GM18511 (cell line): ENCODE data around the gene CUL4A.
"Not testable (repeated sequence)": the region's sequence is repeated elsewhere in the genome, so short reads cannot be mapped to it uniquely, and the experiment has no call there.

ENCODE experiments used
- ATAC-seq: cut with Tn5 transposase; IDR thresholded peaks from one replicate; pipeline ENCODE4 v1.9.1; 2021; ENCODE audit warnings: mild to moderate bottlenecking, moderate library complexity; ENCODE audit not compliant: unreplicated experiment

CUL4A gene

DNA sequence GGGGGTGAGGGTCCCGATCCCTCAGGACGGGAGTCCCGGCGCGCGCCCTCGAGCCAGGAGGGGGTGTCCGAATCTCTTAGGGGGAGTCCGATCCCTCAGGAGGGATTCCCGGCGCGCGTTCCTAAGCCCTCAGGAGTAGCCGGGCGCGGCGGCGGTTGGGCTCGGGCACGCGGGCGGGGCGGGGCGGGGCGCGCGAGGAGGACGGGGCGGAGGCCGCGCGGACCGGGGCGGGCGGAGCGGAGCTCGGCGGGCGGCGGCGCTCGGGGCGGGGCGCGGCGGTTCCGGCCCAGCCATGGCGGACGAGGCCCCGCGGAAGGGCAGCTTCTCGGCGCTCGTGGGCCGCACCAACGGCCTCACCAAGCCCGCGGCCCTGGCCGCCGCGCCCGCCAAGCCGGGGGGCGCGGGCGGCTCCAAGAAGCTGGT, at the start of gene CUL4A:
Gene CUL4A, plus strand, starts transcription at position 278 of the 423 bp plus-strand sequence. Its CDS starts 15 bp downstream, at position 293.
- peak; percentile 47 for ATAC-seq

DNA sequence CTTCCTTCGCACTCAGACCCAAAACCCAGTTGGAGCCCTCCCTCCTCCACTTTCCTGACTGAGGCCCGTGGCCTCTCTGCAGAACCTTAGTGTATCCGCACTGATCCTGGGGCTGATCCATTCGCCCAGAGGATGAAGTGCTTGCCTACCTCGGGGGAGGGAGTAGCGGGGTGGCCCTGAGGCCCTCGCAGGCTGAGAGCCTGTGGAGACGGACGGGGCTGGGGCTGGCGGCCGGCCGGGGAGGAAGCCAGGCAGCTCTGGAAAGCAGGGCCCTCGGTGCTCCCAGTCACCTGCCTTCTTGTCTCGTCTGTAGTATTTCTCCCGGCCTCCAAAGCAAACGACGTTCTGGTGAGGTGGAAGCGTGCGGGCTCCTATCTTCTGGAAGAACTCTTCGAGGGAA, 49.7 kb upstream of the CUL4A start:
- no peak for ATAC-seq

DNA sequence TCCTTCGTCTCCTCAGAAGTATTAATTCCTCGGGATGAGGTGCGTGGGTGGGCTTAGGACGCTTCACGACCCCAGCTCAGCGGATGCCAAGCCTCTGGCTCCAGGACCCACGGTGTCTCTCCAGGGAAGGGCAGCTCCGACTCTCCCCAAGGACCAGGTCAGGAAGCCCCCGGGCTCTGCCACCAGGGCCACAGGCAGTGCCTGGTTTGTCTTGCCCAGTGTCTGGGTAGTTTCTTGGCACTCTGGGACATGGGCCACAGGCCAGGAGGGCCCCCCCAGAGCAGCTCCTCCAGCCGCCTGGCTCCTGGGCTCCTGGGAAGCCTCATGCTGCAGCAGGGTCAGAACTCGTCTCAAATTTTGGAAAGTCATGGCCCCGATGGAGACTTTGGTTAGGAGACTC, 48.4 kb upstream of the CUL4A start:
- no peak for ATAC-seq

DNA sequence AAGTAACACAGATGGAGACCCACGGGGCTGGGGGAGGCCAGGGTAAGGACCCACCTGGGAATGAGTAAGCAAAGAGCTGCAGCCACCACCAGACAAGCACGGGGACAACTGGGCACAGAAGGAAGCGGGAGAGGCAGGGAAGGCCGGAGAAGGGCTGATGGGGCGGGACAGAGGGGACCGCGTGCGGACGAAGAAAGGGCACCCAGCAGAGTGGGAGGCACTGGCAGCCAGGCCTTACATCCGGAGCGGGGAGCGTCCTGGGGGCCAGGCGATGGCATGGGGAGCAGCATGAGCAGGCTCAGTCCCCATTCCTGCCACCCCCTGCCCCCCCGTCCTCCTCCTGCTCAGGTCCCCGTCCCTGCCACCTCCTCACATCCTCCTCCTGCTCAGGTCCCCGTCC, 48.0 kb upstream of the CUL4A start:
- no peak for ATAC-seq

DNA sequence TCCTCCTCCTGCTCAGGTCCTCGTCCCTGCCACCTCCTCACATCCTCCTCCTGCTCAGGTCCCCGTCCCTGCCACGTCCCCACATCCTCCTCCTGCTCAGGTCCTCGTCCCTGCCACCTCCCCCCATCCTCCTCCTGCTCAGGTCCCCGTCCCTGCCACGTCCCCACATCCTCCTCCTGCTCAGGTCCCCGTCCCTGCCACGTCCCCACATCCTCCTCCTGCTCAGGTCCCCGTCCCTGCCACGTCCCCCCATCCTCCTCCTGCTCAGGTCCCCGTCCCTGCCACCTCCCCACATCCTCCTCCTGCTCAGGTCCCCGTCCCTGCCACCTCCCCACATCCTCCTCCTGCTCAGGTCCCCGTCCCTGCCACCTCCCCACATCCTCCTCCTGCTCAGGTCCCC, 47.4 kb upstream of the CUL4A start:
- not testable (repeated sequence) for ATAC-seq

DNA sequence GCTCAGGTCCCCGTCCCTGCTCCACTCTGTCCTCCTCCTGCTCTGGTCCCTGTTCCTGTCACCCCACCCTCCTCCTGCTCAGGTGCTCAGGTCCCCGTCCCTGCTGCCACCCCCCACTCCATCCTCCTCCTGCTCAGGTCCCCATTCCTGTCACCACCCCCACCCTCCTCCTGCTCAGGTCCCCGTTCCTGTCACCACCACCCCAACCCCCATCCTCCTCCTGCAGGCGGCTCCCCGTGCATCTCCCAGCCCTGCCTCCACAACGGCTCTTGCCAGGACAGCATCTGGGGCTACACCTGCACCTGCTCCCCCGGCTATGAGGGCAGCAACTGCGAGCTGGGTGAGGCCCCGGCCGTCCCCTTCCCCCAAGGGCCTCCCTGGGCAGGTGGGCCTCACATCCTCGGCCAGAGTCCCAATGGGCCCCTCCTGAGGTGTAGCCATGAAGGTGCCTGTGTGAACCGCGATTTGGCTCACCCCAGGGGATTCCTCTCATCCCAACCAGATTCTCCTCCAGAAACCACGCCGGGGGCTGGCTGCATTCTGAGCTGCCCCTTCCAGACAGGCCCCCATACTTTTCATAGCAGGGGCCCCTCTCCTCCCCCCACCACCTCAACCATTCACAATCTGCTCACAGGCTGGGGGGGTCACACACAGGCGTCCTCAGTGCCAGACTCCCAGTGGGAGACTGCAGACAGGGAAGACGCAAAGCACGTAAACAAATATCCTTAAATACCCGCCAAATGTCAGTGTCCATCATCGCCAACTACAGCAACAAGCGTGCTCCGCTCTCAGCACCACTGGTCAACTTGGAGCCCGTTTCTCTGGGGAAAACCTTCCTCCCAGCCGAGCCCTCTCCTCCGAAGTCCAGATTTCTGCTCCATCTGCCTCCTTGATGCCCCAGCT, 46.4 kb upstream of the CUL4A start:
- ATAC-seq: no peak

DNA sequence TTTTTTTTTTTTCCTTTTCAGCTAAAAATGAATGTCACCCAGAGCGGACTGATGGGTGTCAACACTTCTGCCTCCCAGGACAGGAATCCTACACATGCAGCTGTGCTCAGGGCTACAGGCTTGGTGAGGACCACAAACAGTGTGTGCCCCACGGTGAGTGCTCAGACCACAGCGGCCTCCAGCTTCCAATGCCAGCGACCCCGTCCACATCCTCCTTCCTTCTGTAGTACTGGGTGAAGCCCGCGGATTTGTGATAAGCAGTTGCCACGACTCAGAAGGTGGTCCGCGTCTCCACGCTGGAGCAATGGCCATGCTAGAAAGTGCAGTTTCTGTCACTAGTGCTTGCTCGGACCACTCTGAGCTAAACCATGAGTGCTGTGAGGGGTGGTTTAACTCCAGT, 44.9 kb upstream of the CUL4A start:
- no peak for ATAC-seq

DNA sequence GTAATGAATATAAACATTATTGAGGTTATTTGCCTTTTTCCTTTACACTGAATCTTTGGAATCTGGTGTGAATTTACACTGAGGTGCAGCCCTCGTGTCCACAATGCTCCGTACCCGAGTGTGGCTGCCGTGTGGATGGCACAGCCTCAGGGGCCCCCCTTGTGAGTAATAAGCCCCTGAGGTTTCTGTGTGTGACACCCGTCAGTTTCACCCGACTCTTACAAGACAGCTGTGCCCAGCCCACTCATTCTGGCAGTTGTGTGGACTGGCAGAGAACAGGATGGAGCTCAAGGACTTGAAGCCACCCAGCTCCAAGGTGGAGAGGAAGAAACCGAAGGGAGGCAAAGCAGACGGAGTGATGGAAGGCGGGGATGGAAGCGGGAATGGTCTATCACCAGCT, 43.1 kb upstream of the CUL4A start:
- no peak for ATAC-seq

DNA sequence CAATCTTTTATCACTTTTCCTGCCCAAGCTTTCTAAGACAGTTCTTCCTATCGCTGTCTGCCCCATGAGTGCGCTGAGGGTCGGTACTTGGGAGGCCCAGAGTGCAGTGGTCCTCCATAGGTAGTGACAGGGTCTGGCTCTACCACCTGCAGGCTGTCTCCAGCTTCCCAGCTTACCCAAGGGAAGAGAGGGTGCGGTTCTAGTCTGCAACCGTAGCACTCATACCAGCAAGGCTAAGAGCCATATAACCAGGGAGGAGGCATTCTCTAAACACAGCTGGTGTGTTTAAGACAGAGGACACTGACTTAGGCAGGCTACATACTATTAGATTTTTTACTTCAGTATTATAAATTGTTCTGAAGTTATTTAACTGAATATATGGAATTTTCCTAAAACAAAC, 42.7 kb upstream of the CUL4A start:
- ATAC-seq: no peak

DNA sequence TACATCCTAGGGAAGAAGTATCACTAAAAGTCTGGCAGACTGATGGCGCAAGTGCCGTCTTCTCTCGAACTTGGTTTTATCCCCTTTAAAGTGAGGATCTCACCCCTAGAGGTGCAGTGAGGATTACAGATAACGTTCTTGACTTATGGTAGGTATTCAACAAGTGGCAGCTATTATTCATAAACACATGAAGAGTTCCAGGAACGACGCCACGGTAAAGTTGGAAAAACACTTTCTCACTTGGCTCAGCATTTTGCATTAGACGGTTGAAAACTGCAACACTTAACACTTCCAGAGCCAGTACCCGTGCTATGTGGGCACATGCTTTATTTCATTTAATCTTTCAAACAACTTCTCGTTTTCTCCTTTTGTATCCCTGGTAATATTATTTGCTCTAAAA, 42.3 kb upstream of the CUL4A start:
- ATAC-seq: no peak

DNA sequence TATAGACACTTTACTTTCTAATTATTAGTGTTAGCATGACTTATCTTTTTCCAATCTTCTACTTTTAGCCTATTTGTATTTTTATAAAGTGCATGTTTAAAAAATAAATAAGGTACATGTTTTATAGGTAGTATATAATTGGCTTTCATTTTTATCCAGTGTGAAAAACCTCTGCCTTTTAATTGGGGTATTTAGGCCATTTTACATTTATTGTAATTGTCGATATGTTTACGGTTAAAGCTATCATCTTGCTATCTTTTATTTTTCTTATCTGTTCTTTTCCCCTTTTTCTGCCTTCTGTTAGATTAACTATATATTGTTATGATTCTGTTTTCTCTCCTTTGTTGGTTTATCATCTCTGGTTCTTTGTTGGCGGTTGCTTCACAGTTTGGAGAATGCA, 41.8 kb upstream of the CUL4A start:
- no peak for ATAC-seq

DNA sequence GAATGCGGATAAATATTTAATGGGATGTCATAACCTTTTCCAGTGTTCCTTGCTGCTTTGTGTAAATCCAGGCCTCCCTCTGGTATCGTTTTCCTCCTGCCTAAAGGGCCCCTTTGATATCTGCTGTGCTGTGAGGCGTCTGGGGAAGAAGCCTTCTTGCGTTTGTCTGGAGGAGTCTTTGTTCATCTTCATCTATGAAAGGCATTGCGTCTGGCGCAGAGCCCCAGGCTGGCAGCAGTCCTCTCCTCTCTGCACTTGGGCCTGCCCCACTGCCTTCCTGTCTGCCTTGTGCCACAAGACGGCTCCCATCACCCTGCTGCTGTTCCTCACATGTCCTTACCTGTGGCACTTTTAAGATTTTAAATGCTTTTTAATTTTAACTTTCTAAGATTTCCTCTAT, 41.2 kb upstream of the CUL4A start:
- ATAC-seq: no peak

DNA sequence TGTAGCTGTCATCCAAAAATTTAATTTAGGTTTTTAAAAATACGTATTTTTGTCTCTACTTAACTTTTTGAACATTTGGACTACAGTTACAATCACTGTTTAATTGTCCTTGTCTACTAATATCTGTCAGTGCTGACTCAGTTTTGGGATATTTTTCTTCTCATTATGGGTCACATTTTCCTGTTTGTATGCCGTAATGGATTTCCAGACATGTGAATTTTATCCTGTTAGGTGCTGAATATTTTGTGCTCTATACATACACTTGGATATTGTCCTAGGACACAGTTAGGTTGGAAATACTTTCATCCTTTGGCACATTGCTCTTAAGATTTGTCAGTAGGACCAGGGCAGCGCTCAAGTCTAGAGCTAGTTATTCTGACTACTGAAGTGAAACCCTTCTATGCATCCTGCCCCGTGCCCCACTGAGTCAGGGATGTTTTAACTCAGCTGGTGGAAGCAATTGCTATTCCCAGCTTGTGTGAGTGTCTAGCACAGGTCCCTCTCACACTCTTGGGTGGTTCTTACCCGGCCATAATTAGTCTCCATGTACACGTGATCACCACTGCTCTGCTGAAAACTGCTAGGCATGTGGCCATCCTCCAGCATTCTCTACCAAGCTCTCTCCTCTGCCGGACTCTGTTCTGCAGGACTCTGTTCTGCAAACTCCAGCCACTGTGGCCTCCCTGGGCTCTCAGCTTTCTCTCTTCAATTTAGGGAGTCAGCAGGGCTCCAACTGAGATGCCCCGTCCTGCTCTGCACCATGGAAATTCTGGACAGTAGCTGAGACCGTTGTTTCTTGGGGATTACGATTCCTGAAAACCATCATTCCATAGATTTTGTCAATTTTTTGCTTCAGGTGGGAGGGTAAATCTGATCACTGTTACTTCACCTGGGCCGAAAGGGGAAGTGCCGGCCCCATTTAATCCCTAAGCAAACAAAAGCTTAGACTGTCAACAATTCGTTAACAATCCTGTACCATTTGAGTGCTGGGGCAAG, 39.8 kb upstream of the CUL4A start:
- no peak for ATAC-seq

DNA sequence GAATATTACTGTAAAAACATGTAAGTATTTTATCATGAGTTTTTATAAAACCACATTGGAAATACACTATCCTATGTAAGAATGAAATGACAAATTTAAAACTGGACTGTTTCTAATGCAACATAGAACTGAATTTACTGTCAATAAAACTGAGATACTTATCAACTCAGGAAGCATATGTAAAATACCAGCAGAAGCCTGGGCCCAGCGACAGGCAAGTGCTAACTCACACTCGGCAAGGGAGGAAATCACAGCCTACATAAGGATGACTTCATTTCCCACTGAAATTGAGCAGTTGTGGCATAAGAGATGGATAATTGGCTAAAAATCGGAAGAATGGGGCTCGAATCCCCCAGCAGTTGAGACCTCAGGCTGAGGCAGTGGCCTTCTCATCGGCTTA, 38.9 kb upstream of the CUL4A start:
- no peak for ATAC-seq

DNA sequence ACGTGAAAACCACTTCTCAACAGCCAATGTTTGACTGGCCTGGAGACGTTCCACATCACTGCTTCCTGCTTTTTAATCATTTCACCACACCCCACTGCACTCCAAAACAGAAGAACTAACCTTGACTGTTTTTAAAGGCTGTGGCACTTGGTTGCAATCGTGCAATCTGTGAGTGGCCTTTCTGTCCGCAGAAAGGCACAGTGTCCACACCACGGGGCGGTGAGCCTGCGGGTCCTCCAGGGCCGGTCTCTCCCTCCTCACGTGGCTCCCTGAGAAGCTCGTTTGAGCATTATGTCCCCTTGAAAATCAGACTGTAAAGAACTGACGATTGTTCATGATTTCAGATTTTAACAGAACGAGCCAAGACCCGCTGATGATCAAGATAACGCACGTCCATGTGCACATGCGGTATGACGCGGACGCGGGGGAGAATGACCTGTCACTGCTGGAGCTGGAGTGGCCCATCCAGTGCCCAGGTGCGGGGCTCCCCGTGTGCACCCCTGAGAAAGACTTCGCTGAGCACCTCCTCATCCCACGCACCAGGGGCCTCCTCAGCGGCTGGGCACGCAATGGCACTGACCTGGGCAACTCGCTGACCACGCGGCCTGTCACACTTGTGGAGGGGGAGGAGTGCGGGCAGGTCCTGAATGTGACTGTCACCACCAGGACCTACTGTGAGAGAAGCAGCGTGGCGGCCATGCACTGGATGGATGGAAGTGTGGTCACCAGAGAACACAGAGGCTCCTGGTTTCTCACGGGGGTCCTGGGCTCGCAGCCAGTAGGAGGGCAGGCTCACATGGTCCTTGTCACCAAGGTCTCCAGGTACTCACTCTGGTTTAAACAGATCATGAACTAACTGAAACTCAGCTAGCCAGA, 37.9 kb upstream of the CUL4A start:
- no peak for ATAC-seq

DNA sequence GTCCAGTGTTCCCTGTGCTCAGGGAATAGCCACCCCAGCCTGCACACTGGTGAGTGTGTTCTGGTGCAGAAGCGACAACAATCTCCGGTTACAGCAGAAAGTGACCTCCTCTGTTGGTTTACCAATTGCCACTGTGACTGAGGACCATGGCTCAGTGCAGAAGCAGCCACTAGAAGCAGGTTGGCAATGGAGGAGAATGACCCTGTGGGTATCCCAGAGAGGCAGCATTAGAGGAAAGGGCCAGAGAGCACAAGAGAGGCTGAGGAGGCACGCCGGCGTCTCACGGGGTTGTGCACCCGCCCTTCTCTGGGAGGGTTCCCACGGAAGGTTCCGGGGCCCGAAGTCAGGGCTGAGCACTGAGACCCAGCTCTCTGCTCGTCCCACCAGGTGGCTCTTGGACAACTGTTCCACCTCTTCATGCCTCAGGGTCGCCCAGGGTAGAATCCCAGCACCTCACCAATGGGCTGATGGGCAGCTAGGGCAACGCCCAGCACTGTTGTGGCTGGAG, 36.9 kb upstream of the CUL4A start:
- ATAC-seq: no peak

DNA sequence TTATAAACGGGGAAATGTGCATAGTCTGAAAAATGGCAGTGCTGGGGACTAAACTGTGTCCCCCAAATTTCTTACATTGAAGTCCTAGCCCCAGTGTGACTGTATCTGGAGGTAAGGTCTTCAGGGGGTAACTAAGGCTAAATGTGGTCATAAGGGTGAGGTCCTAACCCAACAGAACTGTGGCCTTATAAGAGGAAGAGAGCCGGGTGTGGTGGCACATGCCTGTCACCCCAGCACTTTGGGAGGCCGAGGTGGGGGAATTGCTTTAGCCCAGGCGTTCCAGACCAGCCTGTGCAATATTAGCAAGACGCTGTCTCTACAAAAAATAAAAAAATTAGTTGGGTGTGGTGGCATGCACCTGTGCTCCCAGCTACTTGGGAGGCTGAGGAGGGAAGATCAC, 33.1 kb upstream of the CUL4A start:
- ATAC-seq: no peak

DNA sequence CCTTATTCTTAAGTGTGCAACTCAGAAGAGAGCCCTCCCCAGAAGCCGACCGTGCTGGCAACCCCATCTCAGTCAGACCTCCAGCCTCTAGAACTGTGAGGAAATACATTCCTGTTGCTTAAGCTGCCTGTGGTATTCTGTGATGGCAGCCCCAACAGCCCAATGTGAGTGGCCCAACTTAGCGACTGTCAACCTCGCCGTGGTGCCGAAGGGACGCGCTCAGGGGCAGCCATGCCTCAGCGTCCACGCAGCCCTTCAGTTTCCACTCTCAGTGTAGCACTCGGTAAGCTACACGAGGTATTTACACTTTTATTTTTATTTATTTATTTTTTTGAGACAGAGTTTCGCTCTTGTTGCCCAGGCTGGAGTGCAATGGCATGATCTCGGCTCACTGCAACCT, 32.6 kb upstream of the CUL4A start:
- ATAC-seq: no peak

DNA sequence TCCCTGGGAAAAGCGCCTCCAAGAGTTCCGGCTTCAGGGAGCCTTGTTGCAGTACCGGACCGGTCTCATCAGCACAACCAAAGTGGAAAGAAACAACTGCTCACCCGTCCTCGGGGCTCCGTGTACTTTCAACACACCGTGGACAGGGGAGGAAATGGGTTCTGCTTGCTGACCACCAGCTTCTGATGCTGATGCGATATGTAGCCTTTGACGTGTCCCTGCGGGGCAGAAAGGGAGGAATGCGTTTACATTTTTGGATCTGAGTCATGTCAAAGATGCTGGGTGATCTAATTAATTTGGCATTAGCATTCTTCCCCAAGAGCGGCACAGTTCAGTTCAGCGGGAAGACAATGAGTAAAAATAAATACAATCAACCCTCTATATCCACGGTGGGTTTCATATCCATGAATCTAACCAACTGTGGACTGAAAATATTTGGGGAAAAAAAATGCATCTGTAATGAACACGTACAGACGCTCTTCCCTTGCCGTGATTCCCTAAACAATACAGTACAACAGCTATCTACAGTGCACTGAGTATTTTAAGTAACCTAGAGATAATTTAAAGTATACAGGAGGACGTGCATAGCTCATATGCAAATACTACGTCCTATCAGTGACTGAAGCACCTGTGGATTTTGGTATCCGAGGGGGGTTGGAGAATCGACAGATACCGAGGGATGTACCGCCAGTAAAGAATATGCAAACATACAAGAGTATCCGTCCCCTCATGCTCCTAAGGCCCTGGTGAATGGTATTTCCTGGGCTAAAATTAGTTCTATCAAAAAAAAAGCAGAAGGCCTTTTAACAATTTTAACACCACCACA, 31.1 kb upstream of the CUL4A start:
- ATAC-seq: no peak

DNA sequence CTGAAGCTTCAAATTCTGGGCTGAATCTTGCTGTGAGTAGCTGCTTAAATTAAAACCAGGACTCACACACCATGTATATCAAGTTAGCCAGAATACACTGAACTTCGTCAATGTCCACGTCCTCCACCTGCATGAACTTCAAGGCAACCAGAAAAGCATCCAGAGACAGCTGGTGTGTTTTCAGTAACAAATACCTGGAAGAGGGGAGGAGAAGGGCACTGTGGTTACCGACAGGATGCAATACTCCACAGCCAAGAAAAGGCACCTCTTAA, 30.6 kb upstream of the CUL4A start:
- ATAC-seq: no peak
